H1 (cell line): ENCODE results near the gene DRC3. TPM values are rescaled to one million over a fixed set of nuclear protein-coding genes. Genes with fewer than 3 reads are reported as not detected.

Experiments
- CTCF ChIA-PET: fragments of 300-600 bp; sonication (Branson Sonifier 250); formaldehyde crosslinking; loops from one replicate; lab custom pipeline; 2021; ENCODE audit not compliant: partially characterized antibody; lab: Charles Lee
- POLR2A ChIA-PET: fragments of 300-600 bp; sonication (Branson Sonifier 250); formaldehyde crosslinking; loops from one replicate; lab custom pipeline; 2021; ENCODE audit warnings: inconsistent platforms; ENCODE audit not compliant: partially characterized antibody; lab: Charles Lee
- DNase-seq, 2 experiments: peaks; one replicate each; pipeline versions ENCODE4 v3.0.0 to v3.0.0-alpha.2; 2010 to 2022; ENCODE audit warnings: low spot score in 2 of 2, low read depth in 1 of 2, mixed read lengths in 1 of 2
- FAIRE-seq: peaks from 2 replicates; lab custom pipeline; 2011; peaks lifted over from hg19 to GRCh38; lab: Jason Lieb, UNC
- H2AFZ ChIP-seq: 2 replicates; pipeline ENCODE4 v1.8.1; 2012; ENCODE audit warnings: low read length, inconsistent platforms
- H2AK5ac ChIP-seq: 2 replicates; pipeline ENCODE4 v1.6.1; 2013; ENCODE audit warnings: low read depth, low read length
- H2BK120ac ChIP-seq: replicated peaks from 2 replicates; pipeline ENCODE3; 2013; ENCODE audit warnings: low read depth, low read length, inconsistent platforms
- H2BK12ac ChIP-seq: 2 replicates; pipeline ENCODE4 v1.6.1; 2013; ENCODE audit warnings: low read depth, low read length
- H2BK15ac ChIP-seq: 2 replicates; pipeline ENCODE4 v1.6.1; 2013; ENCODE audit warnings: low read length
- H2BK20ac ChIP-seq: 2 replicates; pipeline ENCODE4 v1.6.1; 2013; ENCODE audit warnings: low read length
- H2BK5ac ChIP-seq: 2 replicates; pipeline ENCODE4 v1.6.1; 2013; ENCODE audit warnings: low read depth, low read length
- H3K14ac ChIP-seq: 2 replicates; pipeline ENCODE4 v1.6.1; 2013; ENCODE audit warnings: inconsistent platforms; ENCODE audit not compliant: insufficient read length
- H3K18ac ChIP-seq: 2 replicates; pipeline ENCODE4 v1.6.1; 2013; ENCODE audit warnings: low read length; ENCODE audit errors: extremely low read depth
- H3K23ac ChIP-seq: 2 replicates; pipeline ENCODE4 v1.6.1; 2013; ENCODE audit warnings: inconsistent platforms; ENCODE audit not compliant: insufficient read length
- H3K23me2 ChIP-seq: 2 replicates; pipeline ENCODE4 v1.6.1; 2013; ENCODE audit warnings: low read depth, low read length
- H3K27ac ChIP-seq: 2 replicates; pipeline ENCODE4 v1.6.1; 2011; ENCODE audit warnings: low read depth, low read length, inconsistent platforms
- H3K27me3 ChIP-seq, 4 experiments: replicated peaks in 1 of 4; 1 replicate in 1 of 4; 2 replicates in 3 of 4; pipeline versions ENCODE4 v1.6.1 to v1.8.1; 2011 to 2013; ENCODE audit warnings: low read length in 3 of 4, mild to moderate bottlenecking in 3 of 4, inconsistent platforms in 2 of 4, mixed read lengths in 2 of 4, moderate library complexity in 1 of 4; ENCODE audit not compliant: control insufficient read depth in 3 of 4, insufficient read depth in 3 of 4; ENCODE audit errors: extremely low read depth in 1 of 4
- H3K36me3 ChIP-seq, 4 experiments: 2 replicates each; pipeline versions ENCODE4 v1.6.1 to v1.8.1; 2011 to 2013; ENCODE audit warnings: mild to moderate bottlenecking in 4 of 4, low read length in 3 of 4, moderate library complexity in 2 of 4, control low read depth in 1 of 4, inconsistent platforms in 1 of 4; ENCODE audit not compliant: insufficient read depth in 4 of 4, control insufficient read depth in 2 of 4
- H3K4ac ChIP-seq: replicated peaks from 2 replicates; pipeline ENCODE3; 2013; ENCODE audit warnings: low read length, low read depth, mixed read lengths, inconsistent platforms; ENCODE audit not compliant: insufficient read length
- H3K4me1 ChIP-seq, 4 experiments: replicated peaks in 1 of 4; 1 replicate in 1 of 4; 2 replicates in 3 of 4; pipeline versions ENCODE4 v1.6.1 to v1.8.1; 2011 to 2013; ENCODE audit warnings: low read length in 3 of 4, inconsistent platforms in 2 of 4, mixed read lengths in 1 of 4; ENCODE audit not compliant: insufficient read depth in 4 of 4, control insufficient read depth in 3 of 4
- H3K4me2 ChIP-seq, 2 experiments: 2 replicates each; pipeline versions ENCODE4 v1.6.1 to v1.8.1; 2011 to 2013; ENCODE audit warnings: low read depth in 2 of 2, low read length in 2 of 2, control low read depth in 1 of 2, inconsistent platforms in 1 of 2, mild to moderate bottlenecking in 1 of 2; ENCODE audit not compliant: insufficient read depth in 1 of 2
- H3K4me3 ChIP-seq, 4 experiments: fragments of 200-600, 300-600 bp in 1 of 4; sonication (generic), shearing (Covaris generic), sonication (Bioruptor Twin) in 1 of 4; 2 replicates each; pipeline versions ENCODE4 v1.5.1 to v1.8.1; 2011 to 2016; ENCODE audit warnings: low read length in 4 of 4, low read depth in 3 of 4, control low read depth in 2 of 4, inconsistent platforms in 2 of 4, mild to moderate bottlenecking in 2 of 4, mixed read lengths in 1 of 4, moderate library complexity in 1 of 4; ENCODE audit not compliant: insufficient read depth in 2 of 4; ENCODE audit errors: extremely low read depth in 1 of 4
- H3K56ac ChIP-seq: replicated peaks from 2 replicates; pipeline ENCODE3; 2013; ENCODE audit warnings: low read depth, mild to moderate bottlenecking, mixed read lengths, low read length, inconsistent platforms; ENCODE audit not compliant: insufficient read length
- H3K79me1 ChIP-seq: 2 replicates; pipeline ENCODE4 v1.6.1; 2013; ENCODE audit warnings: low read depth, low read length, control low read depth
- H3K79me2 ChIP-seq, 2 experiments: 2 replicates each; pipeline versions ENCODE4 v1.6.1 to v1.8.1; 2012 to 2013; ENCODE audit warnings: low read length in 2 of 2, mild to moderate bottlenecking in 2 of 2, inconsistent platforms in 1 of 2; ENCODE audit not compliant: insufficient read depth in 2 of 2, control insufficient read depth in 1 of 2
- H3K9ac ChIP-seq, 4 experiments: replicated peaks in 1 of 4; 1 replicate in 1 of 4; 2 replicates in 3 of 4; pipeline versions ENCODE4 v1.6.1 to v1.8.1; 2011 to 2013; ENCODE audit warnings: low read depth in 3 of 4, low read length in 3 of 4, control low read depth in 2 of 4, mild to moderate bottlenecking in 2 of 4, moderate library complexity in 2 of 4, inconsistent platforms in 1 of 4; ENCODE audit errors: extremely low read depth in 1 of 4
- H3K9me3 ChIP-seq, 2 experiments: 2 replicates each; pipeline versions ENCODE4 v1.6.1 to v1.8.1; 2012 to 2013; ENCODE audit warnings: mild to moderate bottlenecking in 2 of 2, moderate library complexity in 2 of 2, control low read depth in 1 of 2, inconsistent platforms in 1 of 2, low read depth in 1 of 2, low read length in 1 of 2, mixed read lengths in 1 of 2; ENCODE audit not compliant: insufficient read depth in 2 of 2
- H4K20me1 ChIP-seq, 2 experiments: replicated peaks in 1 of 2; 2 replicates each; pipeline versions ENCODE3 to v1.8.1; 2011 to 2013; ENCODE audit warnings: inconsistent platforms in 2 of 2, low read length in 2 of 2, mild to moderate bottlenecking in 1 of 2; ENCODE audit not compliant: insufficient read depth in 2 of 2, control insufficient read depth in 1 of 2
- H4K5ac ChIP-seq: 2 replicates; pipeline ENCODE4 v1.6.1; 2013; ENCODE audit warnings: low read length, low read depth, mixed read lengths, inconsistent platforms; ENCODE audit not compliant: insufficient read length
- H4K8ac ChIP-seq: 2 replicates; pipeline ENCODE4 v1.8.0; 2013; ENCODE audit warnings: mild to moderate bottlenecking, moderate library complexity, low read length, inconsistent platforms; ENCODE audit not compliant: insufficient read depth; ENCODE audit errors: extremely low read depth
- H4K91ac ChIP-seq: replicated peaks from 2 replicates; pipeline ENCODE3; 2013; ENCODE audit warnings: low read length, mixed read lengths, inconsistent platforms; ENCODE audit not compliant: insufficient read length
- BCL11A ChIP-seq, 2 experiments: IDR thresholded peaks; one replicate each; pipeline ENCODE4 v1.6.1; 2011; ENCODE audit warnings: low read depth in 2 of 2, low read length in 2 of 2, mild to moderate bottlenecking in 2 of 2
- CEBPB ChIP-seq: IDR thresholded peaks from 2 replicates; pipeline ENCODE4 v1.6.1; 2012; ENCODE audit warnings: low read depth, low read length
- HDAC6 ChIP-seq: IDR thresholded peaks from one replicate; pipeline ENCODE4 v1.7.1; 2012; ENCODE audit warnings: low read depth, mild to moderate bottlenecking, inconsistent platforms, low read length, moderate library complexity
- MAFK ChIP-seq: IDR thresholded peaks from 2 replicates; pipeline ENCODE4 v1.6.1; 2012; ENCODE audit warnings: low read depth, mild to moderate bottlenecking, improper control_type of control experiment, low read length
- PHF8 ChIP-seq: fragments of 200-600 bp; sonication (generic); conservative IDR thresholded peaks from 2 replicates; pipeline ENCODE4 v1.7.1; 2012; ENCODE audit warnings: low read depth, mild to moderate bottlenecking, inconsistent platforms, low read length, moderate library complexity
- POU5F1 ChIP-seq: IDR thresholded peaks from 2 replicates; pipeline ENCODE4 v1.6.1; 2011; ENCODE audit warnings: low read depth, mild to moderate bottlenecking, low read length, moderate library complexity
- RBBP5 ChIP-seq: IDR thresholded peaks from 2 replicates; pipeline ENCODE4 v1.7.1; 2012; ENCODE audit warnings: low read depth, mild to moderate bottlenecking, inconsistent platforms, low read length, moderate library complexity, borderline replicate concordance
- SIX5 ChIP-seq: IDR thresholded peaks from 2 replicates; pipeline ENCODE4 v1.6.1; 2011; ENCODE audit warnings: mild to moderate bottlenecking, low read depth, low read length
- WGBS, 2 experiments: shearing (Covaris generic) in 1 of 2; methylation state at CpG; one replicate each; pipeline versions ENCODE4 v1.1.6 to v1.1.7; 2013 to 2015; ENCODE audit warnings: low lambda C conversion rate in 2 of 2, mixed read lengths in 2 of 2, inconsistent platforms in 1 of 2, low coverage in 1 of 2, missing lambda C conversion rate in 1 of 2; ENCODE audit not compliant: insufficient replicate concordance in 2 of 2, insufficient coverage in 1 of 2, insufficient read length in 1 of 2; ENCODE audit errors: extremely low coverage in 1 of 2, missing lambda C conversion rate in 1 of 2; 5-methylcytosine and 5-hydroxymethylcytosine counted together
- polyA plus RNA-seq, 7 experiments: library from polyadenylated mRNA; depleted of rRNA in 3 of 7; stranded (reverse) in 5 of 7; unstranded in 2 of 7; fragments of >200 nt in 5 of 7; fragments of 200-250 nt in 2 of 7; gene quantifications; 1 replicate in 5 of 7; 2 replicates in 1 of 7; 4 replicates in 1 of 7; pipeline versions ENCODE4 v1.2.1 to v1.2.3, GENCODE V29; 2011 to 2013; ENCODE audit warnings: missing spikeins in 2 of 7, mixed read lengths in 2 of 7
- total RNA-seq: library from RNA; stranded (reverse); fragmentation: NEBNext Ultra II Directional; extraction: Animal tissue kit (Norgen Biotek cat#: 25700); gene quantifications from 2 replicates; pipeline ENCODE4 v1.2.1, GENCODE V29; 2021

Gene DRC3
- total and polyA plus RNA-seq, 2 of the 8 experiments (the other 6 are each of a cell fraction or from before 2014, with no cell fraction given) = 0.59 TPM; not detected in 1

GRCh38 chr17:17989618-17990017 is 17.0 kb downstream of the DRC3 start:
- Histone ChIP-seq H4K91ac (no peak overlapping the region), H3K27me3 (no peaks in the 10 kb centered on the region; a peak in 1 of 7 replicates), H2BK15ac (no peak overlapping the region), H4K20me1 (no peaks in the 10 kb centered on the region), H3K23ac (no peak overlapping the region), H3K79me1 (no peaks in the 10 kb centered on the region), H3K56ac (no peak overlapping the region), H2BK5ac (no peak overlapping the region), H2BK12ac (no peak overlapping the region), H2BK120ac (no peak overlapping the region), H3K14ac (no peak overlapping the region), H2AFZ (no peak overlapping the region), H3K27ac (no peak overlapping the region), H4K8ac (no peak overlapping the region), H3K9me3 (no peaks in the 10 kb centered on the region), H3K4me2 (no peak overlapping the region), H2AK5ac (no peak overlapping the region), H3K9ac (no peak overlapping the region), H3K23me2 (no peaks in the 10 kb centered on the region), H3K36me3 (no peaks in the 10 kb centered on the region), H3K79me2 (no peaks in the 10 kb centered on the region), H3K4me3 (no peak overlapping the region), H3K4ac (no peak overlapping the region), H4K5ac (no peak overlapping the region), H3K4me1 (peaks cover 0 to 5% (median 0%) of the 10 kb centered on the region in 4 experiments; a peak in 3 of 7 replicates), H3K18ac (no peak overlapping the region), H2BK20ac (no peak overlapping the region)
- WGBS, 2 experiments = 88% methylated on average over 10 of the region's 10 CpGs; no CpG with 5 or more reads in 1 of the 2 experiments
- CTCF ChIA-PET = interaction anchor here (0.8 to 1.0 kb wide), 3 partner anchors 43 to 71 kb away, joined by 4 to 6 read pairs (median 4); no protein-coding TSS in a partner anchor
- no peak for FAIRE-seq
- DNase-seq = no peak
- no peak for TF ChIP-seq SIX5
- no peak for TF ChIP-seq POU5F1
- no peak for TF ChIP-seq BCL11A (IDR thresholded peaks at IDR 0.05; ENCODE audit: low read depth in 2 of 2, low read length in 2 of 2)
- no peak for TF ChIP-seq HDAC6
- no peak for TF ChIP-seq MAFK
- no peak for TF ChIP-seq CEBPB
- TF ChIP-seq PHF8 = no peak
- no peak for TF ChIP-seq RBBP5
- POLR2A ChIA-PET = interaction anchor here (1.0 kb wide), 1 partner anchor 11 kb away, joined by 3 read pairs; no protein-coding TSS in a partner anchor
